Subcutaneous abdominal adipose tissue (tissue), 5 donors: ENCODE results near the gene RBM8A.

ENCODE experiments used
- H3K27ac ChIP-seq: one replicate; pipeline ENCODE4 v1.7.0; 2013; ENCODE audit warnings: low read depth, mild to moderate bottlenecking, inconsistent platforms, low read length, moderate library complexity
- H3K27me3 ChIP-seq, 5 donors: one replicate each; pipeline ENCODE4 v1.7.0; 2013; ENCODE audit warnings: low read length in 5 of 5, inconsistent platforms in 1 of 5; ENCODE audit not compliant: control insufficient read depth in 5 of 5, insufficient read depth in 4 of 5
- H3K36me3 ChIP-seq, 5 donors: one replicate each; pipeline ENCODE4 v1.7.0; 2013; ENCODE audit warnings: low read length in 5 of 5; ENCODE audit not compliant: control insufficient read depth in 5 of 5, insufficient read depth in 5 of 5
- H3K4me1 ChIP-seq, 5 donors: one replicate each; pipeline ENCODE4 v1.7.0; 2013; ENCODE audit warnings: low read length in 5 of 5, mild to moderate bottlenecking in 3 of 5, moderate library complexity in 1 of 5; ENCODE audit not compliant: control insufficient read depth in 5 of 5, insufficient read depth in 5 of 5
- H3K4me3 ChIP-seq, 5 donors: one replicate each; pipeline ENCODE4 v1.7.0; 2013; ENCODE audit warnings: low read length in 5 of 5, low read depth in 1 of 5
- H3K9ac ChIP-seq, 5 donors: one replicate each; pipeline ENCODE4 v1.7.0; 2013; ENCODE audit warnings: low read length in 5 of 5, mild to moderate bottlenecking in 4 of 5, moderate library complexity in 3 of 5
- H3K9me3 ChIP-seq, 5 donors: one replicate each; pipeline ENCODE4 v1.7.0; 2013; ENCODE audit warnings: low read length in 5 of 5; ENCODE audit not compliant: control insufficient read depth in 5 of 5
- donor health status: healthy.
- donor health status: healthy.
- donor health status: healthy.
- donor health status: healthy.
- donor health status: healthy.

RBM8A gene

GRCh38 chr1:145927063-145927886 lies at the start of gene RBM8A:
RBM8A (minus strand) TSS chr1:145927484; CDS start chr1:145927426, 58 bp downstream.
- no peaks in the 10 kb centered on the region for H3K27me3 ChIP-seq
- H3K9ac ChIP-seq = peak within 1 kb of the TSS; percentile 82 to 93 (median 87)
- peaks cover 2 to 20% (median 17%) of the 10 kb centered on the region in 5 donors for H3K4me1 ChIP-seq
- no peaks in the 10 kb centered on the region for H3K9me3 ChIP-seq
- H3K4me3 ChIP-seq = peak within 1 kb of the TSS; percentile 76 to 97 (median 88)
- peak within 1 kb of the TSS; percentile 97 for H3K27ac ChIP-seq
- peaks cover 0 to 15% (median 3%) of the 10 kb centered on the region in 5 donors for H3K36me3 ChIP-seq

- H3K27ac ChIP-seq = no peak overlapping the region
- peaks cover 0 to 5% (median 0%) of the 10 kb centered on the region in 5 donors for H3K36me3 ChIP-seq
- no peaks in the 10 kb centered on the region for H3K27me3 ChIP-seq
- H3K4me1 ChIP-seq = peaks cover 20 to 57% (median 49%) of the 10 kb centered on the region in 5 donors
- H3K9me3 ChIP-seq = no peaks in the 10 kb centered on the region
- peak overlapping the region in 1 of 5 donors; percentile 69 for H3K9ac ChIP-seq
- no peak overlapping the region for H3K4me3 ChIP-seq
These were observed 49.7 kb upstream of the RBM8A start for GRCh38 chr1:145977016-145977415.

- H3K9me3 ChIP-seq = no peaks in the 10 kb centered on the region
- no peak overlapping the region for H3K9ac ChIP-seq
- H3K27ac ChIP-seq = no peak overlapping the region
- H3K4me1 ChIP-seq = peaks cover 15 to 39% (median 35%) of the 10 kb centered on the region in 5 donors
- peaks cover 0 to 5% (median 0%) of the 10 kb centered on the region in 5 donors for H3K36me3 ChIP-seq
- no peak overlapping the region for H3K4me3 ChIP-seq
- no peaks in the 10 kb centered on the region for H3K27me3 ChIP-seq
These were observed 47.9 kb upstream of the RBM8A start for GRCh38 chr1:145975216-145975615.

- Histone ChIP-seq H3K27ac (peak overlapping the region; percentile 35), H3K4me3 (no peak overlapping the region), H3K36me3 (peaks cover 0 to 5% (median 0%) of the 10 kb centered on the region in 5 donors), H3K4me1 (peaks cover 15 to 35% (median 30%) of the 10 kb centered on the region in 5 donors), H3K9ac (peak overlapping the region in 1 of 5 donors; percentile 41), H3K9me3 (no peaks in the 10 kb centered on the region), H3K27me3 (no peaks in the 10 kb centered on the region)
These were observed 47.4 kb upstream of the RBM8A start for GRCh38 chr1:145974721-145975120.

GRCh38 chr1:145972580-145972979 lies 45.3 kb upstream of the RBM8A start:
- Histone ChIP-seq H3K9me3 (peaks cover 0 to 1% (median under 1%) of the 10 kb centered on the region in 5 donors), H3K4me3 (no peak overlapping the region), H3K27ac (no peak overlapping the region), H3K9ac (no peak overlapping the region), H3K4me1 (peaks cover 0 to 16% (median 10%) of the 10 kb centered on the region in 5 donors), H3K27me3 (no peaks in the 10 kb centered on the region), H3K36me3 (peaks cover 0 to 5% (median 0%) of the 10 kb centered on the region in 5 donors)

GRCh38 chr1:145967288-145967687 lies 40.0 kb upstream of the RBM8A start:
- H3K9me3 ChIP-seq = peaks cover 0 to 7% (median 3%) of the 10 kb centered on the region in 5 donors
- H3K27me3 ChIP-seq = no peaks in the 10 kb centered on the region

GRCh38 chr1:145965119-145965744 lies 37.9 kb upstream of the RBM8A start:
- peak overlapping the region; percentile 63 to 96 (median 94) for H3K9ac ChIP-seq
- peak overlapping the region; percentile 81 to 98 (median 91) for H3K4me3 ChIP-seq
- peaks cover 8 to 50% (median 49%) of the 10 kb centered on the region in 5 donors for H3K4me1 ChIP-seq
- H3K27me3 ChIP-seq = no peaks in the 10 kb centered on the region
- H3K27ac ChIP-seq = peak overlapping the region; percentile 90
- no peaks in the 10 kb centered on the region for H3K36me3 ChIP-seq
- peaks cover 0 to 7% (median 3%) of the 10 kb centered on the region in 5 donors for H3K9me3 ChIP-seq

More at GRCh38 chr1:145967288-145967687, 40.0 kb upstream of the RBM8A start:
- H3K36me3 ChIP-seq = no peaks in the 10 kb centered on the region
- no peak overlapping the region for H3K9ac ChIP-seq
- H3K4me3 ChIP-seq = no peak overlapping the region
- H3K27ac ChIP-seq = no peak overlapping the region
- peaks cover 6 to 32% (median 28%) of the 10 kb centered on the region in 5 donors for H3K4me1 ChIP-seq

- H3K27me3 ChIP-seq = no peaks in the 10 kb centered on the region
- peak within 1 kb of the TSS; percentile 84 to 96 (median 94) for H3K9ac ChIP-seq
- no peaks in the 10 kb centered on the region for H3K36me3 ChIP-seq
- H3K4me1 ChIP-seq = peaks cover 8 to 57% (median 56%) of the 10 kb centered on the region in 5 donors
- peak within 1 kb of the TSS; percentile 81 to 98 (median 91) for H3K4me3 ChIP-seq
- H3K9me3 ChIP-seq = peaks cover 0 to 7% (median 3%) of the 10 kb centered on the region in 5 donors
- peak within 1 kb of the TSS; percentile 90 for H3K27ac ChIP-seq
These were observed 37.2 kb upstream of the RBM8A start, which contains the start of the genes ANKRD34A and POLR3GL for GRCh38 chr1:145964328-145965118. ANKRD34A (minus strand) TSS chr1:145964575; CDS start chr1:145961759, 2,816 bp downstream. POLR3GL (plus strand) TSS chr1:145964690; CDS start chr1:145974866, 10,176 bp downstream.

GRCh38 chr1:145963265-145964019 lies 36.2 kb upstream of the RBM8A start:
- H3K4me3 ChIP-seq = peak overlapping the region; percentile 81 to 98 (median 91)
- peak overlapping the region in 4 of 5 donors; percentile 94 to 96 (median 94) for H3K9ac ChIP-seq
- H3K4me1 ChIP-seq = peaks cover 8 to 60% (median 59%) of the 10 kb centered on the region in 5 donors
- H3K27me3 ChIP-seq = no peaks in the 10 kb centered on the region
- peak overlapping the region; percentile 90 for H3K27ac ChIP-seq
- H3K36me3 ChIP-seq = no peaks in the 10 kb centered on the region
- peaks cover 0 to 7% (median 3%) of the 10 kb centered on the region in 5 donors for H3K9me3 ChIP-seq
